Measurements from ENCODE around the gene TPGS2. TPM values are rescaled to one million over a fixed set of nuclear protein-coding genes. Genes with fewer than 3 reads are reported as not detected.
A peak's percentile ranks its signal among the peaks of the same experiment; 100 is the strongest.
"Not testable (repeated sequence)": the region's sequence is repeated elsewhere in the genome, so short reads cannot be mapped to it uniquely, and the experiment has no call there.

The TPGS2 gene
- total RNA-seq, 1 donor from 2014 or later: 50.1 TPM

GRCh38 chr18:36772241-36772723 lies 56.5 kb downstream of the TPGS2 start:
- DNase-seq: no peak

DNA sequence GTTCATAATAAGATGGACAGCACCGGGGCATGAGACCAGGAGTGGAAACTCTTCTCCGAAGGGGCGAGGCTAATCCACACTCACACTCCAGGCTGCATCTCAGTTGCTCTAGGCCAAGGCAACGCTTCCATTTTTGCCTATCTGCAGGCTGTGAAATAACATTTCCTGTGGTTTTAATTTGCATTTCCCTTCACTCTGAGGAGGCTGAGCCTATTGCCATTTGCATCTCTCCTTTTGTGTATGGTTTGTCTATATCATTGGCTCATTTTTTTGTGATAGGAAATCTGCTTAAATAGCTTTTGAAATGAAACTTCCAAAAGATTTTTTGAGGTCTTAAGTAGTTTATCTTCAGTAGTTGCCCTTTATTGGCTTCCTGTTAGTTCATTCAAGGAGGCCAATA lies 57.6 kb downstream of the TPGS2 start:
- no peak for DNase-seq

DNA sequence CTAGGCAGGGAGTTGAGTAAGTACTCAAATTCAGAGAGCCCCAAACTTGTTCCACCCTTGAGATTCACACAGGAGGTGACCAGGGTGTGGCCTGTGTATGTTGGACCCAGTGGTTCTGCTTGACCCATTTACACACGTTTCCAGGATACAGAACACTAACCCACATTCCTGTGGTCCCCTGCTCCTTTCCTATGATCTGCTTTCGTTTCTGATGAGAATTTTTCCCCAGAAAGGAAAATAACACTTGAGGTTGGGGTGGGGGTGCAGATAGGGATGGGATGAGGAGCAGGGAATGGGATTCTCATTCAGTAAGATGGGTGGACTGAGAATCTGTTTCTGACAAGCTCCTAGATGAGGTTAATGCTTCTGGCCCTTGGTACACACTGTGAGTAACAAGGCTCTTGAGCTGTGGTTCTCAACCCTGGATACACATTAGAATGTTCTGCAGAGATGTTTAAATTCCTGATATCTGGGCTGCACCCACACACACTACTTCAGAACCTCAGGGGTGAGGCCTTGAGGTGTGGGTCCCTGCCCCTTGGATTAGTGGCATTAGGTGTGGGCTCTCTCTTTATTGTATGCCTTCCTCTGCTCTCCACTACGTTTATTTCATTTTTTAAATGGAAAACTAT lies 58.4 kb downstream of the TPGS2 start:
- DNase-seq: no peak

- DNase-seq: no peak
Measured at GRCh38 chr18:36769611-36770314, 59.0 kb downstream of the TPGS2 start.

- no peak for DNase-seq
Measured at GRCh38 chr18:36769172-36769571, 59.6 kb downstream of the TPGS2 start.

GRCh38 chr18:36766836-36767235 lies 62.0 kb downstream of the TPGS2 start:
- no peak for DNase-seq

DNA sequence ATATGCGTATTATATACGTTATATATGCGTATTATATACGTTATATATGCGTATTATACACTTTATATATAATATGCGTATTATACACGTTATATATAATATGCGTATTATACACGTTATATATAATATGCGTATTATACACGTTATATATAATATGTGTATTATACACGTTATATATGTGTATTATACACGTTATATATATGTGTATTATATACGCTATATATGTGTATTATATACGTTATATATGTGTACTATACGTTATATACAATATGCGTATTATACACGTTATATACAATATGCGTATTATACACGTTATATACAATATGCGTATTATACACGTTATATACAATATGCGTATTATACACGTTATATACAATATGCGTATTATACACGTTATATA lies 65.8 kb downstream of the TPGS2 start:
- not testable (repeated sequence) for DNase-seq

- DNase-seq: no peak
Measured at GRCh38 chr18:36762074-36762473, 66.7 kb downstream of the TPGS2 start.

DNA sequence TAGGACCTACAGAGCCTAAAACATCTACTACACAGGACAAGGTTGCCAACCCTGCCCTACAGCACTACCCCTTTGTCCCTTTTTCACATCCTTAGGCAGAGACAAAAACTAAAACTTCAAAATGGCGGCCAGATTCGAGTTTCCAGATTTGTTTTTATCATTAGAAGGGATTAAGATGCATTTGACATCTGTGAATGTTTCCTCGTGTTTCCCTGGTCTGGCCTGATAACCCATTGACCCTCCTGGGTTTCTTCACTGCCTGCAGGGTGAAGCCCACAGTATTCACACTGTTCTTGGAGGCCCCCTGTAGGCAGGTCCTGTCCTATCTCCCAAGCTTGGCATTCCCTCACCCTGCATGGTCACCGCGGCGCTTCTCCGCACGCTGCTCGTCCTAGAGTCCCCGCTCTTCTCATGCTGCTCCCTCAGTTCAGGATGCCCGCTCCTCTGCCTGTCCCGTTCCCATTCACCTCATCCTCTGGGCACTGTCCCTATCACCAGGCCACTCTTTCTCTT lies 67.6 kb downstream of the TPGS2 start:
- DNase-seq: no peak

- DNase-seq: no peak
Measured at GRCh38 chr18:36760598-36760997, 68.2 kb downstream of the TPGS2 start.

- DNase-seq: no peak
Measured at GRCh38 chr18:36759167-36759776, 69.5 kb downstream of the TPGS2 start.

DNA sequence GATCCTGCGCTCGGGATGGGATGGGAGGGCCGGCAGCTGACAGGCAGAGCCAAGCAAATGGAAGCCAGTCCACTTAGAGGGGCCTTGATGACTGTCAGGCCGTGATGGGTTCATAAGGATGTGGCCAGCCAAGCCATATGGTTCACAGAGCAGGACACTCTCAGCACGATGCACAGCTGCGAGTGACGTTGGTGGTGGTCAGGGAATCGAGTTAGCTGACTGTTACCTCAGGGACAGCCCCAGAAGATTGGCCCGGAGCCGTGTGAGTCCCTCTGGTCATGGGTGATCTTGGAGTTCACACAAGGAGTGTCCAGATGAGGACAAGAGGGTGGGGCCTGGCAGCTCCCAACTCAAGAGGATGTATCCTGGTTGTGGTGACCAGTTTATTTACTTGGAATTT lies 70.2 kb downstream of the TPGS2 start:
- no peak for DNase-seq

DNA sequence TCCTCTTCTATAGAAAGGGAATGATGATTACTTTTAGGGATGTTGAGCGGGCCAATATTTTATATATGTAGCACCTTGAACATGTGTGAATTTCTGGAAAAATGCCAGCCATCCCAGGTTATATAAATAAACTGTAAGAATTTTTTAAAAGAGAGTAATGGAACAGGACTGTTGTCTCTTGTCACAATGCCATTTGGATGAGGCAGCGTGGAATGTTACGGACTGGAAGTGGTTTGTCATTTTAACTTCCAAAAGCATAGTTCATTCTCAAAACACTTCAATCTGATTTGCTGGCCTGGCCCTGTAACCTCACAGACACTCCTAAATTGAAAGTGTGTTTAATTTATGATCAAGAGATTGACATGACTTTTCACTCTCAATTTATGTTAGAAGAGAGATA lies 70.8 kb downstream of the TPGS2 start:
- peak; percentile 45 for DNase-seq

DNA sequence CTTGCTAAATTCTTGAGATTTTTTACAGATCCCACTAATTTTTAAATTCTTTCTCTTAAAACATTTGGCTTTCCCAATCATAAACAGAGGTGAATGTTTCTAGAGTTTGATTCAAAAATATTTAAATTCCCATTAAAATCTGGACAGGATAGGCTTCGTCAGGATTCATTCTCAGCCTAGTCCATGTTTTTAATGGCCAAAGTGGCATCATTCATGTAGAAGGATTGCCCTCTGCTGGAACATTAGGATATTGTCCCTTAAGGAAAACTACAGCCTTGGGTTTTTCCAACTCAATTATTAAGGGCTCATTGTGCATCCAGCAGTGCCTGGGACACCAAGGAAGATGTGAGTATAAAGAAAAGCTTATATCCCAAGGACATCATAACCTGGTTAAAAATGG lies 71.7 kb downstream of the TPGS2 start:
- peak; percentile 80 for DNase-seq

DNA sequence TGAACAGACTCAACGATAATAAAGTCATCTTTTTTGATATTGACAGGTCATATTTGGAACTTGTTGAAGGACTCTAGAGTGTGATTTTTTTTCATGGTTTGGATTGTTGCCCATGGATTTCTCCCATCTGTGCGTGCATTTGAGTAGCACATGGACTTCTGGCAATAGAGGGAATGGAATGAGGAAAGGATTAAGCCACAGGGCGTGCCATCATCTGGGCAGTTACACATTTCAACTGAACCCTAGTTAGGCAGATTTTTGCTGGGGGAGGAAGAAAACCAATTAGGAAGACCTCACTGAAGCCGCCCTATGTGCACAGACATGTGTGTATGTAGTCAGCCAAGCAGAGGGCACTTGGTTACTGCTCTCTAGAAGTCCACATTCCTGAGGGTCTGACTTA lies 72.6 kb downstream of the TPGS2 start:
- peak; percentile 58 for DNase-seq

DNA sequence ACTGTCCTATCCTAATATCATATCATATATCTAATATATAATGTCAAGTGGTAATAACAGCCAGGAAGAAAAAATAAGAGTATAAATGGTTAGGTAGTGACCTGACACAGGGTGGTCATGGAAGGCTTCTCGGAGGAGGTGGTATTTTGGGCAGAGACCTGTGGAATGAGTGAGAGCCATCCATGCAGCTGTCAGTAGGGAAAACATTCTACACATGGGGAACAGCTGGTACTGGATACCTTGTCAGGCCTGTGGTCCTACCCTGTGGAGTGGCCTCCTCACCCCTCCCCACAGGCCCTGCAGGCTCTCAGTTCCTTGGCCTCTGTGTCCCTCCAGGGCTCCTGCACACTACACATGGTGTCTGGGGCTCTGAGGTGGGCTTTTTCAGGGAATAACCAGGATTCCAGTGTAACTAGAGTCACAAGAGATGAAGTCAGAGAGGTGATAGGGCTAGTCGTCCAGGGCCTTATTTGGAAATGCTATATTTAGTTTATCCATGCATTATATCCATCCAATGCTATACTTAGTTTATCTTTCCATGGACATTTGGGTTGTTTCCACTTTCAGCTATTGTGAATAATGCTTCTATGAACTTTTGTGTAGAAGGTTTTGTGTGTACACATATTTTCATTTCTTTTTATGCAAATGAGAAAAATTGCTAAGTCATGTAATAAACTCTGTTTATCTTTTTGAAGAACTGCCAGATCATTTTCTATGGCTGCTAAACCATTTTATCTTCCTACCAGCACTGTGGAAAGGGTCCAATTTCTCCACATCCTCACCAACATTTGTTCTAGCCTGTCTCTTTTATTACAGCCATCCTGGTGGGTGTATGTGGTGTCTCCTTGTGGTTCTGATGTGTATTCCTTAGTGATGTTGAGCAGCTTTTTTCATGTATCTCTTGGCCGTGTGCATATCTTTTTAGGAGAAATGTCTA lies 75.6 kb downstream of the TPGS2 start:
- no peak for DNase-seq

- DNase-seq: no peak
Measured at GRCh38 chr18:36745219-36745975, 83.4 kb downstream of the TPGS2 start.

- no peak for DNase-seq
Measured at GRCh38 chr18:36744261-36744876, 84.4 kb downstream of the TPGS2 start.

Data from tongue (tissue), 2 donors.